LNCaP clone FGC (cell line): ENCODE data around the gene CIAO2A.

ENCODE experiments used
- DNase-seq: peaks from one replicate; pipeline ENCODE4 v3.0.0-alpha.2; 2011; ENCODE audit warnings: low read depth
- H3K4me3 ChIP-seq: 2 replicates; pipeline ENCODE4 v1.5.1; 2011; ENCODE audit warnings: mild to moderate bottlenecking, low read depth, low read length, control low read depth
- CTCF ChIP-seq: IDR thresholded peaks from 2 replicates; pipeline ENCODE4 v1.5.1; 2012; ENCODE audit warnings: mild to moderate bottlenecking; ENCODE audit not compliant: control insufficient read depth, insufficient read depth; ENCODE audit errors: extremely low read depth

Gene CIAO2A

GRCh38 chr15:64093627-64094417 lies at the start of gene CIAO2A:
Gene CIAO2A, minus strand, starts transcription at chr15:64093838. Its CDS starts 70 bp downstream, at chr15:64093768.
- TF ChIP-seq CTCF, result no peak
- H3K4me3 ChIP-seq, result peak within 1 kb of the TSS; percentile 79
- peak; percentile 99 for DNase-seq

GRCh38 chr15:64143276-64143675 lies 49.6 kb upstream of the CIAO2A start:
- H3K4me3 ChIP-seq, result no peak overlapping the region
- no peak for DNase-seq
- TF ChIP-seq CTCF, result no peak

GRCh38 chr15:64141798-64142512 lies 48.3 kb upstream of the CIAO2A start:
- no peak for DNase-seq
- no peak for TF ChIP-seq CTCF
- no peak overlapping the region for H3K4me3 ChIP-seq

GRCh38 chr15:64138331-64138941 lies 44.8 kb upstream of the CIAO2A start:
- no peak for TF ChIP-seq CTCF
- no peak overlapping the region for H3K4me3 ChIP-seq
- no peak for DNase-seq

- no peak for DNase-seq
- no peak for TF ChIP-seq CTCF
Observed at GRCh38 chr15:64137226-64137833, 43.7 kb upstream of the CIAO2A start.

GRCh38 chr15:64136347-64136746 lies 42.7 kb upstream of the CIAO2A start:
- DNase-seq, result no peak
- TF ChIP-seq CTCF, result no peak
- H3K4me3 ChIP-seq, result no peak overlapping the region

More at GRCh38 chr15:64137226-64137833, 43.7 kb upstream of the CIAO2A start:
- H3K4me3 ChIP-seq, result no peak overlapping the region
